ENCODE results near the gene TRPM5. TPM values are rescaled to one million over a fixed set of nuclear protein-coding genes. Genes with fewer than 3 reads are reported as not detected.

TRPM5 gene
- total and polyA plus RNA-seq, 2 of the 8 experiments (the other 6 are each of a cell fraction or from before 2014, with no cell fraction given): 0.02 TPM; not detected in 1

DNA sequence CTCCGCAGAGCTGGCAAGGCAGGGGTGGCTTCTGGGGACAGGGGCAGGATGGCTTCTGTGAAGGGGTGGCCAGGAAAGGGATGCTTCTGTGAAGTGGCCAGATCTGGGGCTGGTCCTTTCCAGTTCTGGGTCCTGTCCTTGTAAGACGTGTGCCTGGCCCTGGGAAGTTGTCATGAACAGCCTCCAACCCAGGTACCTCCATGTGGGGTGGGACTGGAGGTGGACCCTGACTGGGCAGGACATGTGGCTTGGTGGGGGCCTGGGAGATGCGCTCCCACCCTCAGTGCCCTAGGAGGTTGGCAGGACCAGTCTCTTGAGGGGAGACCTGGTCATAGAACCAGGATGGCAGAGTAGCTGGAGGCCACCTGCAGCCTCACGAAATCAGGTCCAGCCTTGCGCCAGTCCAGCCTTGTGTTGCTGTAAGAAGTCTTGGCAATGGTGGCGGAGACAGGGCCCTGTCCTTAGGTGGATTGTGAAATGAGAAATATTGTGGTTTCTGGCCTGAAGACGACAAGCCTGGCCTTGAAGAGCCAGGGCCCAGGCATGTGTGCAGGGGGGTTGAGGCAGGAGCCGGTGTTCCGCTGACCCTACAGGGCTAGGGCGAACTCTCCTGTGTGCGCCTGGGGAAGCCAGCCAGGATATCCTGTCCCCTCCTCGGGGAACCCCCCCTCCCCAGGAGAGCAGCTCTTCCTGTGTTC lies 3.1 kb upstream of the TRPM5 start:
- 90% methylated on average over 12 of the region's 12 CpGs; no CpG with 5 or more reads in 1 of the 2 experiments for WGBS, 2 experiments (ENCODE audit: extremely low coverage in 1 of 2, insufficient coverage in 1 of 2, insufficient read length in 1 of 2, insufficient replicate concordance in 2 of 2, low coverage in 1 of 2, low lambda C conversion rate in 2 of 2, missing lambda C conversion rate in 1 of 2)
- DNase-seq (ENCODE audit: low read depth in 1 of 2, low spot score in 2 of 2) (no peak), FAIRE-seq (no peak)
- no peak overlapping the region for H3K18ac ChIP-seq (ENCODE audit: extremely low read depth, low read length)
- H2AK5ac ChIP-seq (ENCODE audit: low read depth, low read length): no peak overlapping the region
- H4K8ac ChIP-seq (ENCODE audit: extremely low read depth, insufficient read depth, low read length): no peak overlapping the region
- peaks cover 32 to 86% (median 63%) of the 10 kb centered on the region in 4 experiments for H3K27me3 ChIP-seq (replicated peaks in 1 of 4; ENCODE audit: control insufficient read depth in 3 of 4, extremely low read depth in 1 of 4, insufficient read depth in 3 of 4, low read length in 3 of 4)
- H3K14ac ChIP-seq (ENCODE audit: insufficient read length): no peak overlapping the region
- H4K5ac ChIP-seq (ENCODE audit: insufficient read length, low read depth, low read length): no peak overlapping the region
- H3K23ac ChIP-seq (ENCODE audit: insufficient read length): no peak overlapping the region
- H3K79me2 ChIP-seq (ENCODE audit: control insufficient read depth in 1 of 2, insufficient read depth in 2 of 2, low read length in 2 of 2): no peaks in the 10 kb centered on the region
- H3K79me1 ChIP-seq (ENCODE audit: low read depth, low read length): no peaks in the 10 kb centered on the region
- H4K20me1 ChIP-seq (replicated peaks in 1 of 2; ENCODE audit: control insufficient read depth in 1 of 2, insufficient read depth in 2 of 2, low read length in 2 of 2): peaks cover 2 to 3% of the 10 kb centered on the region in 2 experiments
- no peak overlapping the region for H3K56ac ChIP-seq (replicated peaks; ENCODE audit: insufficient read length, low read depth, low read length)
- H3K36me3 ChIP-seq (ENCODE audit: control insufficient read depth in 2 of 4, insufficient read depth in 4 of 4, low read length in 3 of 4): no peaks in the 10 kb centered on the region
- CTCF ChIA-PET (ENCODE audit: partially characterized antibody): interaction anchor here (1.1 to 1.8 kb wide), 3 partner anchors 27 to 148 kb away, joined by 3 to 6 read pairs (median 5); no protein-coding TSS in a partner anchor
- H3K4me3 ChIP-seq (ENCODE audit: extremely low read depth in 1 of 4, insufficient read depth in 2 of 4, low read depth in 3 of 4, low read length in 4 of 4): no peak overlapping the region
- H2BK15ac ChIP-seq (ENCODE audit: low read length): no peak overlapping the region
- peaks cover 7% of the 10 kb centered on the region; the same call in 1 of the 2 replicates for H3K23me2 ChIP-seq (ENCODE audit: low read depth, low read length)
- H2BK5ac ChIP-seq (ENCODE audit: low read depth, low read length): no peak overlapping the region
- H4K91ac ChIP-seq (replicated peaks; ENCODE audit: insufficient read length, low read length): no peak overlapping the region
- no peaks in the 10 kb centered on the region for H3K9me3 ChIP-seq (ENCODE audit: insufficient read depth in 2 of 2, low read depth in 1 of 2, low read length in 1 of 2)
- peaks cover 0 to 3% (median 3%) of the 10 kb centered on the region in 4 experiments; a peak in 2 of 7 replicates for H3K4me1 ChIP-seq (replicated peaks in 1 of 4; ENCODE audit: control insufficient read depth in 3 of 4, insufficient read depth in 4 of 4, low read length in 3 of 4)
- no peak overlapping the region for H2BK12ac ChIP-seq (ENCODE audit: low read depth, low read length)
- no peak overlapping the region for H2AFZ ChIP-seq (ENCODE audit: low read length)
- no peak overlapping the region for H3K27ac ChIP-seq (ENCODE audit: low read depth, low read length)
- H3K4me2 ChIP-seq (ENCODE audit: insufficient read depth in 1 of 2, low read depth in 2 of 2, low read length in 2 of 2): no peak overlapping the region
- no peak overlapping the region for H2BK120ac ChIP-seq (replicated peaks; ENCODE audit: low read depth, low read length)
- H3K4ac ChIP-seq (replicated peaks; ENCODE audit: insufficient read length, low read depth, low read length): no peak overlapping the region
- POLR2A ChIA-PET (ENCODE audit: partially characterized antibody): no interaction called here
- no peak overlapping the region for H3K9ac ChIP-seq (replicated peaks in 1 of 4; ENCODE audit: extremely low read depth in 1 of 4, low read depth in 3 of 4, low read length in 3 of 4)
- no peak overlapping the region for H2BK20ac ChIP-seq (ENCODE audit: low read length)
- TF ChIP-seq RBBP5 (IDR thresholded peaks at IDR 0.05; ENCODE audit: borderline replicate concordance, low read depth, low read length) (no peak), BRCA1 (IDR thresholded peaks at IDR 0.05; ENCODE audit: low read depth, low read length) (no peak), GTF2F1 (IDR thresholded peaks at IDR 0.05; ENCODE audit: borderline replicate concordance, low read depth, low read length) (no peak), SIRT6 (IDR thresholded peaks at IDR 0.05; ENCODE audit: low read length) (no peak), TAF7 (optimal IDR thresholded peaks at IDR 0.05; ENCODE audit: borderline replicate concordance, low read depth, low read length) (no peak), ASH2L (IDR thresholded peaks at IDR 0.05; ENCODE audit: low read length) (no peak), RAD21 (IDR thresholded peaks at IDR 0.05 in 1 of 2, conservative IDR thresholded peaks at IDR 0.05 in 1 of 2; ENCODE audit: low read depth in 2 of 2, low read length in 2 of 2) (no peak), SP4 (IDR thresholded peaks at IDR 0.05; ENCODE audit: low read length) (no peak), POLR2A (IDR thresholded peaks at IDR 0.05; ENCODE audit: control extremely low read depth in 1 of 2, low read depth in 2 of 2, low read length in 2 of 2) (no peak)
- TF ChIP-seq, protein P1, sequence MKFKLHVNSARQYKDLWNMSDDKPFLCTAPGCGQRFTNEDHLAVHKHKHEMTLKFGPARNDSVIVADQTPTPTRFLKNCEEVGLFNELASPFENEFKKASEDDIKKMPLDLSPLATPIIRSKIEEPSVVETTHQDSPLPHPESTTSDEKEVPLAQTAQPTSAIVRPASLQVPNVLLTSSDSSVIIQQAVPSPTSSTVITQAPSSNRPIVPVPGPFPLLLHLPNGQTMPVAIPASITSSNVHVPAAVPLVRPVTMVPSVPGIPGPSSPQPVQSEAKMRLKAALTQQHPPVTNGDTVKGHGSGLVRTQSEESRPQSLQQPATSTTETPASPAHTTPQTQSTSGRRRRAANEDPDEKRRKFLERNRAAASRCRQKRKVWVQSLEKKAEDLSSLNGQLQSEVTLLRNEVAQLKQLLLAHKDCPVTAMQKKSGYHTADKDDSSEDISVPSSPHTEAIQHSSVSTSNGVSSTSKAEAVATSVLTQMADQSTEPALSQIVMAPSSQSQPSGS (IDR thresholded peaks at IDR 0.05; ENCODE audit: low read length): no peak
- TF ChIP-seq, protein P2, sequence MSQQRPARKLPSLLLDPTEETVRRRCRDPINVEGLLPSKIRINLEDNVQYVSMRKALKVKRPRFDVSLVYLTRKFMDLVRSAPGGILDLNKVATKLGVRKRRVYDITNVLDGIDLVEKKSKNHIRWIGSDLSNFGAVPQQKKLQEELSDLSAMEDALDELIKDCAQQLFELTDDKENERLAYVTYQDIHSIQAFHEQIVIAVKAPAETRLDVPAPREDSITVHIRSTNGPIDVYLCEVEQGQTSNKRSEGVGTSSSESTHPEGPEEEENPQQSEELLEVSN (IDR thresholded peaks at IDR 0.05): no peak

Measured in H1 (cell line).